Measurements from ENCODE around the gene PDE4D.

PDE4D gene

GRCh38 chr5:59126016-59126707 lies 767.4 kb downstream of the PDE4D start:
- no peak for DNase-seq

DNA sequence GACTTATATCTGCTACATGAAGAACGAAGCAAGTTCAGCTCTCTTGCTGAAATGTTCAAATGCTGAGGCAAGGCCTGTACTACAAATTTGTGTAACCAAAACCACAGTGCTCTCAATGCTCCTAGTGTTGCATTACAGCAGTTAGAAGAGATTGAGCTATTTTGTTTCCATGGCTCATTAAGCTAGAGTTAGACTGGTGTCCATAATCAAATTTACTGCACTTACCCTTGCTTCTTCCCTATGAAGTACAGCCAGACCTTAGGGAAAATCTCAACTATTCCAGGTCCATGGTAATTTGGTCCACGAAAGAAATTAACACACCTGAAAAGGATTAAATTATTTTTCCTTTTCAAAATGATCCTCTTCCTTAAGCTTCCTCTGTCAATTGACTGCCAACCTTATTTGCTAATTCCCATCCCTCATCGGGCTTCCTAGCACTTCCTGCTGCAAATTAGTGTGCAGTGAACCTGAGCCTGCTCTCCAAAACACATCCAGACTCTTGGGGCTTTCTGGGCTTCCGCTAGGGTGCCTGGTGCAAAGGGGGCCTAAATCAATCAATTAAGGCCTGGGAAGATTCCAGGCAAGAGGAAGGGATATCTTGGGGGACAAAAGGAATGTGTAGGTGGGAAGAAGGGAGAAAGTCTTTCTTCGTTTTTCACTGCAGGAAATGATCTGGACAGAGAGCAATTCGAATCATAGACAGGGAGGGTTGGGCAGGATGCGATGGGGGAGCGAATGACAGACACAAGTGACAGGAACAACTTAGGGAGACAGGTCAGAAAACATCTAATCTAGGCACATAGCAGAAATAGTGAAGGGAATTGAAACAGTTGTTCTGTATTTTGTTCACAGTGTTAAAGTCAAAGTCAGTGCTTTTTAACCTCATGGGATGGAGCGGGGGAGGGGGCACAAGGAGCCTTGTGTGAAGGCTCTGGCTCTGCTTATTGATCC lies 768.2 kb downstream of the PDE4D start:
- DNase-seq, result no peak

- no peak for DNase-seq
These were observed 769.6 kb downstream of the PDE4D start for GRCh38 chr5:59123595-59124561.

- DNase-seq, result no peak
These were observed 774.0 kb downstream of the PDE4D start for GRCh38 chr5:59119480-59119879.

GRCh38 chr5:59117320-59117719 lies 776.2 kb downstream of the PDE4D start:
- DNase-seq, result no peak

- DNase-seq, result no peak
These were observed 777.2 kb downstream of the PDE4D start for GRCh38 chr5:59116231-59116865.

GRCh38 chr5:59115345-59115744 lies 778.2 kb downstream of the PDE4D start:
- no peak for DNase-seq

- no peak for DNase-seq
These were observed 784.1 kb downstream of the PDE4D start for GRCh38 chr5:59109383-59109782.

DNA sequence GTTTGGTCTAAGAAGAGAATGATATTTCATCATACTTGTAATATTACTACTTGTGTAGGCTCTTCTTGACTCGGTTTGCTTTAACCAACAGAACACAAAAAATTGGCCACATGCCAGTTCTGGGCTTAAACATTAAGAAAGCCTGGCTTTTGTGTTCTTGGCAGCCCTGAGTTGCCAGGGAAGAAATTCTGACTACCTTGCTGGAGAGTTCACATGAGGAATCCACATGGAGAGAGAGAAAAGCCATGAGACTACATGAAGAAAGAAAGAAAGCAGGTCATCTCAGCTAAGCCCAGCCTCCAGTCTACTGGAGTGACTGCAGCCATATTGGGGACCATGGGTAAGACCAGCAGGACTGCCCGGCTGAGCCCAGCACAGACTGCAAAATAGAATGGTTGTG lies 785.8 kb downstream of the PDE4D start:
- no peak for DNase-seq

DNA sequence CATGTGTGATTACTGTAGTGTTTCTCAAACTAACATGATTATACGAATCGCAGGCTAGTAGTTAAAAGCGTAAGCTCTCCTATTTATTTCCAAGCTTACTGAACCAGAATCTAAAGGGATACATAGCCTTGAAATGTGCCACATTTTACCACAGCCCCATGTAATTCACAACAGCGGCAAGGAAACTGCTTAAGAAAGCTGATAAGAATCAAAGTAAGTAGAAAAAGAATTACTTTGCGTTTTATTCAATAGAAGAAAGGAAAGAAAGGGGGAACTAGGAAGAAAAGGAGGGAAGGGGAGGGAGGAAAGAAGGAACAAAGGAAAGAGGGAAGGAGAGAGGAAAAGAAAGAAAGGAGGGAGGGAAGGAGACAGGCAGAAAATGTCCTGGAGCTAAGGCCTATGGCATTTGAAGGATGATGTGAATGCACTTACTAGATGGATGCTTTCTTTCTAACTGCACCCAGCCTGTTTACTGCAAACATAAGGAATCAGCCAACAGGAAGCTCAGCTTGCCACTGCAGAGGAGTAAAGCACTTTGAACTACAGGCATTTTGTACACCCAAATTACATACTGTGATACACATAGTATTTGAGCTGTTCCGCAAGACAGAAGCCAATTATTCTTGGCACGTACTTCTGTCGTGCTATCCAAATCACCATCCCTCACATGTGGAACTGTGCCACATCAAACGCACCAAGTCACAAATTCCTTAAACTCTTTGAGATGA lies 789.0 kb downstream of the PDE4D start:
- no peak for DNase-seq

DNA sequence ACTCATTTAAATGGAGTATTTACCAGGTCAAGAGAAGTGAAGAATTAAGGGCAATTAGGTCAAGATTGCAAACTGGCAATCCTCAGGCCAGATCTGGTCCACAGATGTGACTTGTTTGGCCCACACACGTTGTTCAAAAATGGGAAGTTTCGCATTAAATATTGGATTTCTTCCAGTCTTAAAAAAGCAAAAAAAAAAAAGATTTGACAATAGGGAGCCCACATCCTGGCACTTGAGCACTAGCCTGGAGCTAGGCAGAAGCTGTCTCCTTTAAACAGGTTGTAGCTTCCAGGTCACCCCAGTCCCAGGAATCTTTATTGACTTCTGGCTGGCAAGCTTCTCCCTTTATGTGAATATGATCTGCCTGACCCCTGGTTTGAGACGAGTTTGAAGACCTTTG lies 790.2 kb downstream of the PDE4D start:
- no peak for DNase-seq

- no peak for DNase-seq
These were observed 791.1 kb downstream of the PDE4D start for GRCh38 chr5:59102437-59102836.

DNA sequence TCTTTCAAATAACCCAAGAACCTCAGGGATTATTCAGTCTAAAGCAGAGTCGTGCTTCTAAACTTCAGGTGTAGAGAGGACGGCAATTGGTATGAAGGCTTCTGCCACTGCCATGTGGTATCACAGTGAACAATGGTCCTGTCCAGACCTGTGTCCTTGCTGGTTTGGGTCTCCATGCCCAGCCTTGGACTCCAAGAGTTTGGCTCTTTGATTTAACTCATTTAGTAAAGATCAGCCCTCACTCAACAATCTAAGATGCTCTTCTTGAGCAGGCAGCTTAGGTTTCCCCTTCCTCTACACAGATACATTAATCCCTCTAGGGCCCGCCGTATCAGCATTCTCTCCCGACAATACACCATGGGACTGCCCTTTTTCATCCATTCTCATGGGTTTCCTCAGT lies 792.7 kb downstream of the PDE4D start:
- DNase-seq, result no peak

DNA sequence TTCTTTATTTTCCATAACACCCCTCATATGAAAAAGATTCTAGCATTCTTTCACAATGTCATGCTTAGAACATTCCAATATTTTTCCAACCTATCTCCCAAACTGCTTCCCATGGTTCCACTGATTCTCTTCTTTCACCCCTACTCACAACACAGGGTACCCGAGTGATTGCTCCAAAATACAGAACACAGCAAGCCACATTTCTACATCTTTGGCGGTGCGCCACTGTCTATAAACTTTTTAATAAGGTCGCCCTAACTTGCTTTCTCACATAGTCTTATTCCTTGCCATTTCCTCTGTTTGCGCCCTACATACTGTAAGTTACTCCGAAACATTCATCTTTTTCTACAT lies 793.6 kb downstream of the PDE4D start:
- no peak for DNase-seq

DNA sequence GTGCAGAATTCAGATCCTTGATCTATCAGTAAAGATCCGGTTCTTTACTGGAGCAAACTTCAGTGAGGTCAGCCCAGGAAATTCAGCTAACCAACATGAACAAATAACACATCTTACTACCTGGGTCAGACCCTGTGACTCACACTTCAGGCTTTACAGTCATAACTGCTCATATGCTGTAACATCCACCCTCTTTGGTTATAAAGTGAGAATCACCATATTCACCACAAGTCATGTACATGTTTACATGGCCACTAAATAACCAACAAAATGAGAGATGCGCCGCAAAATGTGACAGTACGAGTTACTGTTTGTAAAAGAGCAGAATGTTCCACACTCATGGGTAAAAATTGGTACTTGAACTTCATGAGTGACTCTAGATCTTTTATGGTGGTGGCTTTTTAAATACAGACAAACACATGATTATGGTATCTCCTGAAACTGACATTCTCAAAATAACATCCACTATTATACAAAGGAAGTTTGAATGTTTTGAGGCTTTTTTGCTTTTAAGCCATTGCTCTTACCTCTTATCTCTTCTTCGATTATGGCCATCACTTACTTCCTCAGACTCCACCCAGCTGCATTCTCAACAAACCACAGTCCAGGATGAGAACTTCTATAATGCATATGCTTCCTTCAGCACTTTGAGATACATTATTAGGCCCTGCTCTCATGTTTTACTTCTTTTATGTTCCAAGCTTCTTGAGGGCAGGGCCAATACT lies 794.1 kb downstream of the PDE4D start:
- DNase-seq, result no peak

GRCh38 chr5:59098743-59099142 lies 794.8 kb downstream of the PDE4D start:
- no peak for DNase-seq

DNA sequence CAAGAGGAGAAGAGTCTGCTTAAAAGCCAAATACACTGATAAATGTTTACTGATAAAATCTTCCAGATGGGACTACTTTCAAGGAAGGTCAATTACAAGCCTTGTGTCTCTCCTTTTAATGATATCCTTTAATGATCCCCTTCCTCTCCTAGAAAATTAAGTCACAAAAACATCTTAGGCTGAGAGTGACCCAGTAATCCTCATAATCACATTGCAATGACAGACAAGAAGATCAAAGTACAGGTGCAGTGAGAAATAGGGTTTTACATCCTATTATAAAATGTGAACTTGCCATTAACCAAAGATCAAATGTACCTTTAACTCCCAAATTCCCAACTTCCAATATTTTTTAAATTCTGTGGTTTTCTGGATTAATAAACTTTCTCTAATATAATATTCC lies 795.8 kb downstream of the PDE4D start:
- DNase-seq, result no peak

DNA sequence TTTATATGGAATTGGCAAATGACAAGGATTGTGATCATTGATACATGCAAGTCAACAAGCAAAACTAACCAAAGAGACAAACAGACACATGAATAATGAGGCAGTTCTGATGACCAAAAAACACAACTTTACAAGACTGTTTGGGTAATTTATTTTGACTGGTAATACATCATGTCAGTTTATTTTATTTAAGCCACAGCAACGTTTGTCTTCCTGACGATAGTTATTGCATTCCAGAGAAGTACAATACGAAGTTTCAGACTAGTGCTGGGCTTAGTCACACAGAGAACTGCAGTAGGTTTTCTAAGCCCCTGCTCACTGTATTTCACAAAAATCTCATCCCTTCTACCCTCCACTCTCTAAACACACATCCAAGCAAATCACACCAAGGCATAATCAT lies 796.4 kb downstream of the PDE4D start:
- DNase-seq, result no peak

- no peak for DNase-seq
These were observed 798.0 kb downstream of the PDE4D start for GRCh38 chr5:59095480-59095879.

- no peak for DNase-seq
These were observed 798.7 kb downstream of the PDE4D start for GRCh38 chr5:59094864-59095263.

DNA sequence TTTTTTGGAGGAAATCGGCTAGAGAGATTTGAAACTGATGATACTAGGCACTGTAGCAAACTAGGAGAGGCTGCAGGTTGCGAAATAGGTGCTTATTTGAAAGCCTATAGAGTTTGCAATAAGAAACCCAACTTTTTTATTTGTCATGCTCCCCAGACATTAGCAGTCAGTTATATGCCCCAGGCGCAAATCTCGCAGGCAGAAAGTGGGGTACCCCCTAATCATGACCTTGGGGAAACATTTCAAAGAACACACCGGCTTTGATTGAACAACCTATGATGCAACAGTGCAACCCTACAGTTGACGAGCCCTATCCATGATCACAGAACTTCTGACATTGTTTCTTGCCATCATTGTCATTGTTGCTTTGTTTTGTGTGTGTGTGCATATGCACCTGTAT lies 800.2 kb downstream of the PDE4D start:
- DNase-seq, result no peak

Measured in NCI-H2081 treated with DMSO at 0.1 percent for 48 hours (cell line).